KMS-11 (cell line): ENCODE measurements around the gene RPL36A.

Experiments
- H2AFZ ChIP-seq: fragments of 200-600 bp; sonication (generic); 2 replicates; pipeline ENCODE4 v1.6.1; 2016; ENCODE audit warnings: antibody characterized with exemption, mixed run types, low read depth
- H3K27ac ChIP-seq: fragments of 200-600 bp; sonication (generic); 2 replicates; pipeline ENCODE4 v1.6.1; 2016; ENCODE audit warnings: mild to moderate bottlenecking, mixed run types
- H3K27me3 ChIP-seq: fragments of 200-600 bp; sonication (generic); 2 replicates; pipeline ENCODE4 v1.6.1; 2017; ENCODE audit warnings: mild to moderate bottlenecking, low read depth, mixed run types, moderate library complexity; ENCODE audit not compliant: insufficient read depth
- H3K36me3 ChIP-seq: fragments of 200-600 bp; sonication (generic); 2 replicates; pipeline ENCODE4 v1.6.1; 2017; ENCODE audit warnings: mild to moderate bottlenecking, mixed run types; ENCODE audit not compliant: insufficient read depth
- H3K4me1 ChIP-seq: fragments of 200-600 bp; sonication (generic); 2 replicates; pipeline ENCODE4 v1.6.1; 2016; ENCODE audit warnings: mild to moderate bottlenecking, low read depth, mixed run types; ENCODE audit not compliant: poor library complexity, severe bottlenecking
- H3K4me2 ChIP-seq: fragments of 200-600 bp; sonication (generic); 2 replicates; pipeline ENCODE4 v1.7.0; 2016; ENCODE audit warnings: mild to moderate bottlenecking, mixed run types
- H3K4me3 ChIP-seq: fragments of 200-600 bp; sonication (generic); IDR thresholded peaks from 2 replicates; pipeline ENCODE4 v1.6.1; 2017; ENCODE audit warnings: low read depth, low read length, mixed read lengths; ENCODE audit not compliant: insufficient read depth
- H3K79me2 ChIP-seq: fragments of 200-600 bp; sonication (generic); 2 replicates; pipeline ENCODE4 v1.6.1; 2016; ENCODE audit warnings: low read depth, mixed run types; ENCODE audit not compliant: insufficient read depth
- H3K9ac ChIP-seq: fragments of 200-600 bp; sonication (generic); 2 replicates; pipeline ENCODE4 v1.6.1; 2016; ENCODE audit warnings: mild to moderate bottlenecking, mixed run types
- H4K20me1 ChIP-seq: fragments of 200-600 bp; sonication (generic); 2 replicates; pipeline ENCODE4 v1.6.1; 2016; ENCODE audit warnings: mild to moderate bottlenecking, mixed run types; ENCODE audit not compliant: insufficient read depth
- TF ChIP-seq, protein P1 (sequence below): fragments of 200-600 bp; sonication (generic); conservative IDR thresholded peaks from 2 replicates; pipeline ENCODE4 v1.6.1; 2017; ENCODE audit warnings: low read depth, mild to moderate bottlenecking, antibody characterized with exemption, low read length, moderate library complexity, mixed read lengths

RPL36A gene

DNA sequence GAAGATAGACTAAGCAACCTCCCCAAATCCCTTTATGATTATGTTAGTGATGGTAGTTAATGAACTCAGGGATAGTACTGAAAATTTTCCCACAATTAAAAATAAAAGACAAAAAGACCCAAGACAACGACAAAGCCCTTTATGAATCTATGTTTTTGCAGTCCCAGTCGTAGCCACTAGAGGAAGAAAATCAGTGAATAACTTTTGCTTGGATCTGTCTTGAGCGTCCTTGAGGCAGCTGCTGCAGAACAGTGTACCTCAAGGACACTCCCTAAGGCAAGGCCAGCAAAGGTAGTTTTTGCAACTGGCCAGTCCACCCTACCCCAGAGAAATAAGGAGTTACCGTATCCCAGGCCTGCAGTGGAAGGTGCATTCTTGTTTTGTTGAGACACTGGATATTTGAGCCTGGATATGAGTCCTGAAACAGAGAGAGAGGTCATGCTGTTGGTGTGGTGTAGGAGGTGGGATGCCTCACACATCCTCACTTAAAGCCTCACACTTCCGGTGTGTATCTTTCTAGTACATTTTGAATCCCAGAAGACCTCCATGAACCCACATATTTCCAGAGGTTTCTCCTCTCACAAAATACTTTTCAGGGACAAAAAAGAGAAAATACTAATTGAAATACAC lies 33.5 kb upstream of the RPL36A start:
- Histone ChIP-seq H4K20me1 (no peaks in the 10 kb centered on the region), H3K4me2 (no peak overlapping the region), H3K27ac (no peak overlapping the region), H3K79me2 (no peaks in the 10 kb centered on the region), H3K36me3 (no peaks in the 10 kb centered on the region), H2AFZ (peak overlapping the region; percentile 30; the same call in 1 of the 2 replicates), H3K9ac (no peak overlapping the region), H3K4me3 (no peak overlapping the region), H3K4me1 (no peaks in the 10 kb centered on the region), H3K27me3 (no peaks in the 10 kb centered on the region)
- TF ChIP-seq, protein P1, sequence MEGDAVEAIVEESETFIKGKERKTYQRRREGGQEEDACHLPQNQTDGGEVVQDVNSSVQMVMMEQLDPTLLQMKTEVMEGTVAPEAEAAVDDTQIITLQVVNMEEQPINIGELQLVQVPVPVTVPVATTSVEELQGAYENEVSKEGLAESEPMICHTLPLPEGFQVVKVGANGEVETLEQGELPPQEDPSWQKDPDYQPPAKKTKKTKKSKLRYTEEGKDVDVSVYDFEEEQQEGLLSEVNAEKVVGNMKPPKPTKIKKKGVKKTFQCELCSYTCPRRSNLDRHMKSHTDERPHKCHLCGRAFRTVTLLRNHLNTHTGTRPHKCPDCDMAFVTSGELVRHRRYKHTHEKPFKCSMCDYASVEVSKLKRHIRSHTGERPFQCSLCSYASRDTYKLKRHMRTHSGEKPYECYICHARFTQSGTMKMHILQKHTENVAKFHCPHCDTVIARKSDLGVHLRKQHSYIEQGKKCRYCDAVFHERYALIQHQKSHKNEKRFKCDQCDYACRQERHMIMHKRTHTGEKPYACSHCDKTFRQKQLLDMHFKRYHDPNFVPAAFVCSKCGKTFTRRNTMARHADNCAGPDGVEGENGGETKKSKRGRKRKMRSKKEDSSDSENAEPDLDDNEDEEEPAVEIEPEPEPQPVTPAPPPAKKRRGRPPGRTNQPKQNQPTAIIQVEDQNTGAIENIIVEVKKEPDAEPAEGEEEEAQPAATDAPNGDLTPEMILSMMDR: peak; percentile 58

DNA sequence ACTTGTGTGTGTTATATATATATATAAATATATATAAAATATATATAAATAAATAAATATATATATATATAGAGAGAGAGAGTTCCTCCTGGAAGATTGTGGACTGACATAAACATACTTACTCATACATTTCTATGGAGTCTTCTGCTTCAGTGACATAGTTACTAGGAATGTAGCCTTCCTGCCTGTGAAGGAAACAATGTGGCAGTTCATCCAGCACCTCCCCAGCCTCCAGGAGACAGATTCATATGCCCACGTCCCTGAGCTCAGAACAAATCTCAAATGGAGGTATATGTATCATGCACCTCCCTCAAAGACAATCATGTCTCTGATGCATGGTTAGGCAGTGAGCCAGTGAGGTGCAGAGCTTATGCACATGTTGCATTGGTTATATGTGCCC lies 30.8 kb upstream of the RPL36A start:
- H2AFZ ChIP-seq: no peak overlapping the region
- H3K4me3 ChIP-seq: no peak overlapping the region
- H3K36me3 ChIP-seq: no peaks in the 10 kb centered on the region
- H3K4me2 ChIP-seq: no peak overlapping the region
- H4K20me1 ChIP-seq: no peaks in the 10 kb centered on the region
- no peaks in the 10 kb centered on the region for H3K79me2 ChIP-seq
- H3K27ac ChIP-seq: no peak overlapping the region
- no peaks in the 10 kb centered on the region for H3K27me3 ChIP-seq
- H3K9ac ChIP-seq: no peak overlapping the region
- H3K4me1 ChIP-seq: no peaks in the 10 kb centered on the region
- TF ChIP-seq, protein P1: no peak

DNA sequence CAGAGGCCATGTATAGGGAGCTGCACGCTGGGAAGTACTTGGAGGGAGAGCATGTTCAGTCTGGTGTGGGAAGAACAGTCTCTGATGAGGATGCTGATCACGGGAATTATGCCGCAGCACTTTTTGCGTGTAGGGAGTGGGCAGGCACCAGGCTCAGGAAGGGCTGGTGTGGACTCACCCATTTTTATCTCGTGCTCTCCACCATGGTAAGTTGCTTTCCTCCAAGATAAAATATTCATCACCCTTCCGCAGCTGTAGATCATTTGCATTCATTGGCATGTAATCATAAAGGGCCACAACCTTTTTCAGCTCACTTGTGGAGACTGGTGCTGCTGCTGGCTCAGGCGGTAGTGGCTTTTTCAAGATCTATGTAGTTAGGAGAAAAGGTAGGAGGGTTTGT lies 30.4 kb upstream of the RPL36A start:
- TF ChIP-seq, protein P1: no peak
- H3K4me3 ChIP-seq: no peak overlapping the region
- no peaks in the 10 kb centered on the region for H3K27me3 ChIP-seq
- no peaks in the 10 kb centered on the region for H3K79me2 ChIP-seq
- H3K9ac ChIP-seq: no peak overlapping the region
- H4K20me1 ChIP-seq: no peaks in the 10 kb centered on the region
- no peak overlapping the region for H3K4me2 ChIP-seq
- no peaks in the 10 kb centered on the region for H3K36me3 ChIP-seq
- H2AFZ ChIP-seq: no peak overlapping the region
- no peak overlapping the region for H3K27ac ChIP-seq
- no peaks in the 10 kb centered on the region for H3K4me1 ChIP-seq

DNA sequence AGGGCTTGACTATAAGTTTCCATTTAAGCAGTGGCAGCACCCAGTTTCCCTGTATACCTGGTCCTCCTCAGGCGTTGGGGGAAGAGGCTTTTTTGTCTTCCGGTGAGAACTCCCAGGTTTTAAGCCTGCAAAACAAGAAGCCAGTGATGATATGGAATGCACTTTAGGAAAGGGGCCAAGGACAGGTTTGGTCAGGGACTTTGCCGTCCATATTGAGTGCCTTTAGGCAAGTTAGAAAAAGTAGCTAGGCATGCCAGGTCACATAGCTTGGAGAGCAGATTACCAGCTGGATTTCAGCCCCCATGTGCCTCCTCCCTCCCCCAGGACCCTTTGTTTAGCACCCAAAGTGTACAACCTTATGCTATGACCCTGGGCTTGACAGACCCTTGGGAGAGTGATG lies 28.7 kb upstream of the RPL36A start:
- Histone ChIP-seq H3K9ac (no peak overlapping the region), H3K79me2 (no peaks in the 10 kb centered on the region), H3K4me3 (no peak overlapping the region), H3K27ac (no peak overlapping the region), H3K36me3 (no peaks in the 10 kb centered on the region), H3K4me1 (no peaks in the 10 kb centered on the region), H3K4me2 (no peak overlapping the region), H4K20me1 (no peaks in the 10 kb centered on the region), H3K27me3 (no peaks in the 10 kb centered on the region), H2AFZ (no peak overlapping the region)
- TF ChIP-seq, protein P1: no peak
